HepG2 (cell line): ENCODE measurements around the gene ELAPOR1. TPM values are rescaled to one million over a fixed set of nuclear protein-coding genes. Genes with fewer than 3 reads are reported as not detected.

ENCODE experiments used
- ATAC-seq: fragments of 200-7000 bp; cut with Tn5 transposase; 3 replicates; pipeline ENCODE4 v1.9.1; 2020; ENCODE audit warnings: mild to moderate bottlenecking, moderate library complexity
- BruUV-seq: library from RNA; stranded (reverse); fragments of 400-500 nt; replicated peaks from 2 replicates; lab custom pipeline; 2021; lab: Mats Ljungman, UMichigan
- CTCF ChIA-PET: fragments of 300-600 bp; formaldehyde crosslinking; extraction: SDS; loops from one replicate; lab custom pipeline; 2021; ENCODE audit warnings: low total read pairs, inconsistent platforms, low intra/inter-chr PET ratio; lab: Yijun Ruan, JAX
- POLR2A ChIA-PET: fragments of 350-600 bp; sonication (Branson Sonifier 250); formaldehyde crosslinking; loops from one replicate; lab custom pipeline; 2020; ENCODE audit warnings: antibody characterized with exemption, inconsistent platforms; lab: Yijun Ruan, JAX
- DNase-seq: peaks from one replicate; pipeline ENCODE4 v3.0.0-alpha.2; 2015; ENCODE audit warnings: low spot score
- FAIRE-seq: peaks from 3 replicates; lab custom pipeline; 2011; peaks lifted over from hg19 to GRCh38; lab: Jason Lieb, UNC
- H2AFZ ChIP-seq: one replicate; pipeline ENCODE4 v1.6.1; 2011; ENCODE audit warnings: low read length, inconsistent platforms
- H3K27ac ChIP-seq: fragments of 300-600 bp; 3 replicates; pipeline ENCODE4 v1.8.0; 2011; ENCODE audit warnings: mixed run types, mild to moderate bottlenecking, mixed read lengths, low read length, inconsistent platforms; ENCODE audit not compliant: insufficient read depth; ENCODE audit errors: extremely low read length
- H3K27me3 ChIP-seq, 2 experiments: fragments of 200-600 bp in 1 of 2; 2 replicates in 1 of 2; 3 replicates in 1 of 2; pipeline versions ENCODE4 v1.6.0 to v1.8.0; 2011; ENCODE audit warnings: low read length in 2 of 2, mild to moderate bottlenecking in 2 of 2, moderate library complexity in 2 of 2, inconsistent platforms in 1 of 2; ENCODE audit not compliant: insufficient read depth in 2 of 2, control insufficient read depth in 1 of 2
- H3K36me3 ChIP-seq, 2 experiments: fragments of 200-600 bp in 1 of 2; replicated peaks in 1 of 2; 2 replicates in 1 of 2; 3 replicates in 1 of 2; pipeline versions ENCODE4 v1.5.1 to v1.8.0; 2011; ENCODE audit warnings: low read length in 2 of 2, inconsistent platforms in 1 of 2; ENCODE audit not compliant: insufficient read depth in 2 of 2, control insufficient read depth in 1 of 2
- H3K4me1 ChIP-seq: 2 replicates; pipeline ENCODE4 v1.5.1; 2012; ENCODE audit warnings: low read length, inconsistent platforms; ENCODE audit not compliant: insufficient read depth
- H3K4me2 ChIP-seq: 2 replicates; pipeline ENCODE4 v1.6.0; 2011; ENCODE audit warnings: low read depth, low read length, inconsistent platforms
- H3K4me3 ChIP-seq, 3 experiments: fragments of 200-600 bp in 1 of 3; sonication (generic), shearing (Covaris generic) in 1 of 3; replicated peaks in 1 of 3; 2 replicates each; pipeline ENCODE4 v1.5.1; 2011 to 2016; ENCODE audit warnings: low read length in 3 of 3, inconsistent platforms in 2 of 3, low read depth in 2 of 3, mild to moderate bottlenecking in 2 of 3, control low read depth in 1 of 3, mixed read lengths in 1 of 3; ENCODE audit not compliant: insufficient read depth in 1 of 3
- H3K79me2 ChIP-seq: one replicate; pipeline ENCODE4 v1.6.1; 2011; ENCODE audit warnings: low read length, inconsistent platforms; ENCODE audit not compliant: insufficient read depth
- H3K9ac ChIP-seq: 2 replicates; pipeline ENCODE4 v1.6.0; 2011; ENCODE audit warnings: mild to moderate bottlenecking, low read depth, low read length, inconsistent platforms; ENCODE audit not compliant: insufficient read depth
- H3K9me3 ChIP-seq: 2 replicates; pipeline ENCODE4 v1.5.1; 2012; ENCODE audit warnings: mild to moderate bottlenecking, low read length
- H4K20me1 ChIP-seq: 2 replicates; pipeline ENCODE4 v1.6.0; 2011; ENCODE audit warnings: inconsistent platforms, mild to moderate bottlenecking, low read length, moderate library complexity; ENCODE audit not compliant: insufficient read depth
- SETDB1 ChIP-seq: sonication (generic); formaldehyde crosslinking; IDR thresholded peaks from 2 replicates; pipeline ENCODE4 v1.5.1; 2020; ENCODE audit warnings: missing genetic modification reagents, mild to moderate bottlenecking, borderline replicate concordance
- in situ Hi-C: cut with HindIII; loops from 2 replicates; pipeline ENCODE4 v1.10.0; 2017; ENCODE audit warnings: low pct_unique_long_range_greater_than_20kb; ENCODE audit not compliant: extremely low pct_ligation_motif_present
- intact Hi-C: fragments of 100-400 bp; cut with micrococcal nuclease; formaldehyde crosslinking; loops from one replicate; pipeline ENCODE4 v1.10.0; 2022; ENCODE audit not compliant: unreplicated experiment
- polyA plus RNA-seq, 8 experiments: library from polyadenylated mRNA; depleted of rRNA in 3 of 8; stranded (reverse) in 7 of 8; unstranded in 1 of 8; fragments of >200 nt; fragmentation: Illumina TruSeq in 4 of 8; extraction: Trizol in 4 of 8; gene quantifications; 2 replicates each; pipeline versions ENCODE4 v1.2.1 to v1.2.3, GENCODE V29; 2011 to 2016; ENCODE audit warnings: low read depth in 4 of 8, missing spikeins in 1 of 8, mixed read lengths in 1 of 8; ENCODE audit not compliant: insufficient read depth in 1 of 8
- small RNA-seq, 3 experiments: library from RNA; depleted of rRNA; stranded (forward); fragments of <200 nt; gene quantifications; one replicate each; pipeline ENCODE3, GENCODE V24; 2012; ENCODE audit warnings: low read depth in 2 of 3, low replicate concordance in 1 of 3; ENCODE audit not compliant: insufficient read length in 3 of 3, insufficient read depth in 2 of 3
- total RNA-seq, 5 experiments: library from RNA; depleted of rRNA; stranded (reverse); fragments of >200 nt; fragmentation: Illumina TruSeq; extraction: Trizol; gene quantifications; 2 replicates each; pipeline ENCODE4 v1.2.3, GENCODE V29; 2016; ENCODE audit warnings: low read depth in 1 of 5

ELAPOR1 gene
- total and polyA plus RNA-seq, 2 of the 13 experiments (the other 11 are each of a cell fraction or from before 2014, with no cell fraction given), result 0.13 to 0.20 TPM

DNA sequence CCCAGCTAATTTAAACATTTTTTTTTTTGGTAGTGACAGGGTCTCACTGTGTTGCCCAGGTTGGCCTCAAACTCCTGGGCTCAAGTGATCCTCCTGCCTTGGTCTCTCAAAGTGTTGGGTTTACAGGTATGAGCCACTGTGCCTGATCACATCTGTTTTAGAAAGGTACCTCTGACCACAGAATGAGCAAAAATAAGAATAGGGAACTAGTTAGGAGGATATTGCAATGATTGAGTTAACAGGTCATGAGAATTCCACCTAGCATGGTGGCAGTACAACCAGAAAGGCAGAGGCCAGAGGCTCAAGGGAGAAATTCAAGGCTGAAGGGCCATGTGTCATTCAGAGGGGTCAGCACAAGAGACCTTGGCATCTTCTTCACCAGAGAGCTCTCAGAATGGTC lies 49.6 kb downstream of the ELAPOR1 start:
- POLR2A ChIA-PET, result interaction anchor here (1.2 to 1.8 kb wide), 2 partner anchors 18 to 63 kb away, joined by 3 to 6 read pairs; no protein-coding TSS in a partner anchor
- no peak for FAIRE-seq
- Histone ChIP-seq H3K4me2 (no peak overlapping the region), H3K4me1 (peaks cover 49% of the 10 kb centered on the region), H3K9ac (no peak overlapping the region)
- no peak for TF ChIP-seq SETDB1 (CRISPR knock-in tag)
- TF ChIP-seq, all 625 proteins: peak for 0
- DNase-seq (no peak), ATAC-seq (no peak)
- in situ Hi-C loops, result no loop called here
- H3K9me3 ChIP-seq, result no peaks in the 10 kb centered on the region
- H2AFZ ChIP-seq, result no peak overlapping the region
- intact Hi-C loops, result no loop called here
- no TSS peak for BruUV-seq
- H3K27ac ChIP-seq, result no peak overlapping the region
- H3K36me3 ChIP-seq, result no peaks in the 10 kb centered on the region
- no peaks in the 10 kb centered on the region for H4K20me1 ChIP-seq
- CTCF ChIA-PET, result no interaction called here
- H3K27me3 ChIP-seq, result peaks cover 1 to 4% of the 10 kb centered on the region in 2 experiments; a peak in 2 of 5 replicates
- no peaks in the 10 kb centered on the region for H3K79me2 ChIP-seq
- H3K4me3 ChIP-seq, result no peak overlapping the region

Small RNA genes lying within 50 kb of the gene (small RNA-seq; reads per million reads assigned to genes)
- gene AL356488.2, result 0 reads per million in 3 experiments

Other genes with a start within 250 kb of the ELAPOR1 start
- gene GPSM2, start 237.1 kb upstream of the ELAPOR1 start, total RNA-seq (2016; rRNA removed; fragmentation: Illumina TruSeq; extraction: Trizol), result 24.8 and 26.4 TPM in 2 replicates
- 6.0 and 7.7 TPM in 2 replicates for gene GPSM2, start 237.1 kb upstream of the ELAPOR1 start, polyA plus RNA-seq (2011; rRNA removed)
- 14.1 and 25.8 TPM in 2 replicates for gene CLCC1, start 150.6 kb upstream of the ELAPOR1 start, total RNA-seq (2016; rRNA removed; fragmentation: Illumina TruSeq; extraction: Trizol)
- 16.0 and 16.2 TPM in 2 replicates for gene CLCC1, start 150.6 kb upstream of the ELAPOR1 start, polyA plus RNA-seq (2011; rRNA removed)
- 5.9 and 6.0 TPM in 2 replicates for gene WDR47, start 72.0 kb upstream of the ELAPOR1 start, total RNA-seq (2016; rRNA removed; fragmentation: Illumina TruSeq; extraction: Trizol)
- 3.7 and 4.3 TPM in 2 replicates for gene WDR47, start 72.0 kb upstream of the ELAPOR1 start, polyA plus RNA-seq (2011; rRNA removed)
- gene TAF13, start 38.1 kb upstream of the ELAPOR1 start, total RNA-seq (2016; rRNA removed; fragmentation: Illumina TruSeq; extraction: Trizol), result 36.3 and 62.1 TPM in 2 replicates
- gene TAF13, start 38.1 kb upstream of the ELAPOR1 start, polyA plus RNA-seq (2011; rRNA removed), result 8.6 and 11.5 TPM in 2 replicates
- 22.4 and 24.4 TPM in 2 replicates for gene TMEM167B, start 23.4 kb upstream of the ELAPOR1 start, total RNA-seq (2016; rRNA removed; fragmentation: Illumina TruSeq; extraction: Trizol)
- 9.5 and 10.2 TPM in 2 replicates for gene TMEM167B, start 23.4 kb upstream of the ELAPOR1 start, polyA plus RNA-seq (2011; rRNA removed)
- gene SARS1, start 99.8 kb downstream of the ELAPOR1 start, total RNA-seq (2016; rRNA removed; fragmentation: Illumina TruSeq; extraction: Trizol), result 134 and 166 TPM in 2 replicates
- gene SARS1, start 99.8 kb downstream of the ELAPOR1 start, polyA plus RNA-seq (2011; rRNA removed), result 103 and 142 TPM in 2 replicates
- 3.1 and 4.0 TPM in 2 replicates for gene CELSR2, start 135.4 kb downstream of the ELAPOR1 start, total RNA-seq (2016; rRNA removed; fragmentation: Illumina TruSeq; extraction: Trizol)
- gene CELSR2, start 135.4 kb downstream of the ELAPOR1 start, polyA plus RNA-seq (2011; rRNA removed), result 6.6 and 7.8 TPM in 2 replicates
- gene PSRC1, start 169.0 kb downstream of the ELAPOR1 start, total RNA-seq (2016; rRNA removed; fragmentation: Illumina TruSeq; extraction: Trizol), result 26.5 and 28.6 TPM in 2 replicates
- 23.9 and 30.3 TPM in 2 replicates for gene PSRC1, start 169.0 kb downstream of the ELAPOR1 start, polyA plus RNA-seq (2011; rRNA removed)
- 3.8 and 5.7 TPM in 2 replicates for gene MYBPHL, start 192.9 kb downstream of the ELAPOR1 start, total RNA-seq (2016; rRNA removed; fragmentation: Illumina TruSeq; extraction: Trizol)
- 3.7 and 6.1 TPM in 2 replicates for gene MYBPHL, start 192.9 kb downstream of the ELAPOR1 start, polyA plus RNA-seq (2011; rRNA removed)